GM10847 (cell line): ENCODE measurements around the gene SIN3A.

Source experiments
- POLR2A ChIP-seq: IDR thresholded peaks from 2 replicates; pipeline ENCODE4 v1.6.1; 2011; ENCODE audit not compliant: insufficient read length; ENCODE audit errors: extremely low read depth

The SIN3A gene

GRCh38 chr15:75452364-75452864, 924 bp upstream of the SIN3A start:
- peak; percentile 45 for TF ChIP-seq POLR2A

- no peak for TF ChIP-seq POLR2A
Observed at GRCh38 chr15:75451202-75451673, 252 bp downstream of the SIN3A start.

- no peak for TF ChIP-seq POLR2A
Observed at GRCh38 chr15:75450307-75451201, 936 bp downstream of the SIN3A start.

- TF ChIP-seq POLR2A, result no peak
Observed at GRCh38 chr15:75449585-75450306, 1.7 kb downstream of the SIN3A start.

DNA sequence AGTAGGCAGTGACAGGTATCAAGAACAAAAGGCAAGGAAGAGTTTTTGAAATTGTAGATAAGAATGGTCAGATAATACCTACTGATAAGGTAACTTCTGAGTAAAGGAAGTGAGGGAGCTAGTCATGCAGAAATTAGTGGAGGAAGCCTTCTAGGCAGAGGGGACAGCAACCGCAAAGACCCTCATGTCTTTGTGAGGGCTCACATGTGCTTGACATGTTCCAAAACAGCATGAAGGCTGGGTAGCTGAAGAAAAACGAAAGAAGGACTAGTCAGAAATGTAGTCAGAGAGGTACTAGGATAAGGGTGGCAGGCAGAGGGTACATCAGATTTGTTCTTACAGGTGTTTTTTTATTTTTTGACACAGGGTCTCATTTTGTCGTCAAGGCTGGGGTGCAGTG, 5.3 kb downstream of the SIN3A start:
- no peak for TF ChIP-seq POLR2A

DNA sequence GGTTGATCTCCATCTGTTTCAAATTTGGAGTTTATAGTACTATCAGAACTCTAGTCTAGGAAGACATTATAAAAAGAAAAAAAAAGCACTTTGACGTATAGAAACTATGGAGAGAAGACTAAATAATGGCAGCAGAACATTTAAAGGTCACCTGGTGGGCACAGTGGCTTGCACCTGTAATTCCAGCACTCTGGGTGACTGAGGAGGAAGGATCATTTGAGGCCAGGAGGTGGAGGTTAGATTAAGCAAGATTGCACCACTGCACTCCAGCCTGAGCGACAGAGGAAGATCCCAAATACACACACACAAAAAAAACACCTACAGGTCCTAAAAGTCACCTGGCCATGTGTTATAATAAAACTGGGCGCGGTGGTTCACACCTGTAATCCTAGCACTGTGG, 13.8 kb downstream of the SIN3A start:
- TF ChIP-seq POLR2A, result no peak

DNA sequence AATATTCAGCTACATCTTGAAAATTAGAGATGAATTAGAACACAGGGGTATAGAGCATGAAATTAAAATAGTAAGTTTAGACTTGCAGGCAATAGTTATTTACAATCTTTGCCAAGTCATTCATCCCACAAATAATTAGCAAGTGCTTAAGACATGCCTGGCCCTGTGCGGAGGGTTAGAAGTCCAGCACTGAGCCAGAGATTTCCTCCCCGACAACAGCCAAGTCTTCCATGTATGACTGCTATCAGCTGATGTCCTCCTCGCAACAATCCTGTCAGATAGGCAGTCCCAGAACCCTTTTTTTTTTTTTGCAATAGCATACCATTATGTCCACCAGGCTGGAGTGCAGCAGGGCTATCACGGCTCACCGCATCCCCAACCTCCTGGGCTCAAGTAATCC, 14.6 kb downstream of the SIN3A start:
- TF ChIP-seq POLR2A, result no peak

DNA sequence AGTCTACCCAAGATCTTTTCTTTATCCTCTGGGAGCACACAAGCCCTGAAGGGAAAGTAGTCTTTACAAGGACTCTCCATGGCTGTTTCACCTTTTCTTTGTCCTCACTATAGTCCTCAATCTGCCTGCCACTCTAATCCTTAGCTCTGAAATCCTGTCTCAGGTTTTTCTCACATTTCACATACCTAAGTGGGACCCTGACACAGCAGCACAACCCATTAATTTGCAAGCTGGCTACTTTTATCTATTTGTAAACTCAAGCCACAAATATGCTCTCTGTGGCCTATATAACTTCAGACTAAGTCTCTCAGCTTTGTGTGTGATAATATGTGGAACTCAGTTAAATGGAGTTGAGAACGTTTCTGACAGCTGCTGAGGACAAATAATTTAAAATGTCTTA, 19.8 kb downstream of the SIN3A start:
- TF ChIP-seq POLR2A, result no peak

GRCh38 chr15:75431270-75431669, 20.2 kb downstream of the SIN3A start:
- TF ChIP-seq POLR2A, result no peak

DNA sequence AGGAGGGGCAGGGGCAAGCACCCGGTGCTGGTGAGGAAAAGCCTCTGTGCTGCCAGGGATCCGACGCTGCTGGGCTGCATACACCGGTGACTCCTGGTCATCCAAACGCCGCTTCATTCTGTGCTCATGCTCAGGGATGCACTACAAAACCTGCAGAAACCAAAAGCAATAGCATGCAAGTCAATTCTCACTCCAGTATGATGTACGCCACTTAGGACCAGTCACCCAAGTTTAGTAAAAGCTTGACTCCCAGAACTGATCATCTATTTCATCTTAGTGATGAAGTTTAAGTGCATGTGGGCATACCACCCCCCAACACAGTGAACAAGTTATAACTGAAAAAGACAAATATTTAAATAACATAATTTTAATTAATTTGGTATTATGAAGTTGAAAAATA, 21.2 kb downstream of the SIN3A start:
- no peak for TF ChIP-seq POLR2A

DNA sequence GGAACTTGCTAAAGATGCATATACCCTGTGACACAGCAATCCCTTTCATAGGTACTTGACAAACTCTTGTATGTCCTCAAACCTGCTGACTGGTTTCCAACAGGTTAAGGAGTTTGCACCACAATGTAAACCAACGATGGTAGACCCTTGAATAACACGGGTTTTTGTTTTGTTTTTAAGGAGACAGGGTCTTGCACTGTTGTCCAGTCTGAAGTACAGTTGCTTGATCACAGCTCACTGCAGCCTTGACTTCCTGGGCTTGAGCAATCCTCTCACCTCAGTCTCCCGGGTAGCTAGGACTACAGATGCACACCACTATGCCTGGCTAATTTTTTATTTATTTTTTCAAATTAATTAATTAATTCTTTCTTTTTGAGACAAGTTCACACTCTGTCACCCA, 23.3 kb downstream of the SIN3A start:
- no peak for TF ChIP-seq POLR2A

GRCh38 chr15:75425966-75426500, 25.5 kb downstream of the SIN3A start:
- TF ChIP-seq POLR2A, result no peak

DNA sequence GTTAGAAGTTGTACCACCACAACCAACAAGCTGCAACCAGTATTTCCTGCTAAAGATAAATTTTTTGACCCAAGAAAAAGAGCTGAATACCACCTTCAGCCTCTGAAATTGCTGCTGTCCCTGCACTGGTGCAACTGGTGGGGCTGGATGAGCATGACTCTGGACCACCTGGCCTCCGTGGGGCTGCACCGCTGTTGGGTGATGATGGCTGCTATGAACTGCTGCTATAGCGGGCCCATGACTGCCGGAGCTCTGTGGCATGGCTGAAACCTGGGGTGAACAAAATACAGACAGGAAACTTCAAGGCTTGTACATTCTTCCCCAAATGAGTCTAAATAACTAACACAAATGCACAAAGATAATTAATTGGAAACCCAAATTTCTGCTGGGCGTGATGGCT, 28.9 kb downstream of the SIN3A start:
- TF ChIP-seq POLR2A, result no peak

DNA sequence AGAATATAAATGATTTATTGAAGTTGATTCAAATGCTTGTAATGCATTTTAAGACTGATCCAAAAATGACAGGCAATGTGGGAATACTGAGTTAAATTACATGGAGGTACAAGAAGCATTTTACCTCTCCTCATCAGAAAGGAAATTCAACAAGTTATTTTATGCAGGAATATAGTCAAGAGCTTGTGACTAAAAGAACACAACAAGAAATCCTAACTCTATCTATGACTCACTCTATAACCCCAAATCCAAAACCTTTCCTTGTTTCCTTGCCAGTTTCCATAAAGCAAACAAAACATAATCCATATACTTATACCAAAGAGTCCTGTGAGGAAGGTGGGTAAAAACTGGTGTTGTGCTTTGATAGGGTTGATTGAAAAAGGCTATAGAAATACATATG, 30.8 kb downstream of the SIN3A start:
- TF ChIP-seq POLR2A, result no peak

DNA sequence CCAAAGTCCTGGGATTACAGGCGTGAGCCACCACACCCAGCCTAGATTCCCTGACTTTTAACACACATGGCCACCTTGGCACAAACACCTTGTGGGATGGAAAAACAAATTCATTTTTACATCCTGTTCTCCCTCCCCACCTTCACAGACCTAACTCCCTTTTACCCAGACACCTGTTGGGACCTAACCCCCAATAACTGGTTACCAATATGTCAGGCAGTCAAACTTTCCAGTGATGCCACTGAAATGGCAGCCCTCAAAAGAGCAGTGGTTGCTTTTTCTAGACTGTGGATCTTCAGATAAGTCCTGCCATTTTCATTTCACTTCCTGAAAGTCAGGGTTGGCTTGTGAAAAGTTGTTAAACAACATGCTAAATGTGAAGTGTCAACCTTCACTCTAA, 34.9 kb downstream of the SIN3A start:
- TF ChIP-seq POLR2A, result no peak

- no peak for TF ChIP-seq POLR2A
Observed at GRCh38 chr15:75410196-75410595, 41.3 kb downstream of the SIN3A start.

GRCh38 chr15:75407083-75407482, 44.4 kb downstream of the SIN3A start:
- no peak for TF ChIP-seq POLR2A

DNA sequence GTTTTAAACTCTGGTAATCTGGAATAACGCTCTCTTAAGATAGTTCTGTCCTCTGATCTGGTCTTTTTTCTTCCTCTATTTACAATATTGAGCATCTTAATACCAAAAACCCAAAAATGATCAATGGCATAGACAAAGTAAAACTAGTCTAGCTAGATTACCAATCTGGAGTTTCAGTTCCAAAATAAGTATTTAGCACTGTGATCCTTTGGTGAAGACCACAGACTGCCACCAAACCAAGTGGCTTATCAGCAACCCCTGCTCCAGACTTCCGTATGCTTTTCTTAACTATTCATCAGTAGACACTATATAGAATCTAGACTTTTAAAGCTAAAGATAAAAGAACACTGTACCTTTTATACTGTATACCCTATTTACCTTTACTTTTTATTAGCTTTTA, 47.6 kb downstream of the SIN3A start:
- no peak for TF ChIP-seq POLR2A
